GM12891 (cell line): Measurements from ENCODE around the gene HCK.

ENCODE experiments used
- POLR2A ChIP-seq: IDR thresholded peaks from 2 replicates; pipeline ENCODE4 v1.6.1; 2011; ENCODE audit warnings: low read depth, low read length, control low read depth
- POLR2AphosphoS5 ChIP-seq: IDR thresholded peaks from 2 replicates; pipeline ENCODE4 v1.6.1; 2011; ENCODE audit warnings: low read depth, low read length, control low read depth
- SPI1 ChIP-seq: IDR thresholded peaks from 2 replicates; pipeline ENCODE4 v1.6.1; 2011; ENCODE audit warnings: low read depth, low read length, control low read depth
- TAF1 ChIP-seq: IDR thresholded peaks from 2 replicates; pipeline ENCODE4 v1.6.1; 2011; ENCODE audit warnings: low read depth, low read length, control low read depth

DNA sequence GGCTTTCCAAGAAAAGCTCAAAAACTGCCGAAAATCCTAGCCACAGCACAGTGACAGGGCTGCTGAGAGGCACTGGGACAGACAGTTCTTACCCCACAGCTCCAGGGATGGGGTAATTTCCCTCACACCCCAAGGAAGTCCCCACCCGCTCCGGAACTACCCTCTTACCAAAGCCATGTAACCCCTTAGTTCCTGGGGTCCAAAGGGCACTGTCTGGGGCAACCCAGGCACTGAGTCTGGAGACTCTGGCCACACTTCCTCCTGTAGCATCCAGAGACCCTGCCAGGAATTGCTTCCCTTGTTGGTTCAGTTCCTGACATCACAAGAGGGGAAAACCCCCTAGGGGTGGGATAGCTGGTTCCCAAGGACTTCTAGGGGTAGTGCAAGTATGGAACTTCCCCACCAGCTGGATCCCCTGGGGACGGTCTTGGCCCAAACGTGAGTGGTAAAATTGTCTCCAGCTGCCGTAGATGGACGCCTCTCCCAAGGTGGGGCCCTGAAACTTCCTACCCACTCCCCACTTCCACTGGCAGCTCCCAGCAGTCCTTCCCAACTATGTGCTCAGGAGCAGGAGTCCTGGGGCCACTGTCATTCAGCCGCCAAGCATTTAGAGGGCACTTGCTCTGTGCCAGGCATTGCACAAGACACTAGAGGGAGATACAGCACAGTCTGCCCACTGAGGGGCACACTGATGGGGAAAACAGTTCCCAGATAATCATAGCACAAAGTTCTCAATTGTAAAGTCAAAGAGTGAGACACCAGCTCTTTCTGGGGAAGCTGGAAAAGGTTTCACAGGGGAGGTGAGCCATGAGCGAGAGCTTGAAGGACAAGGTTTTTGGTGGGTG is 17.2 kb upstream of the HCK start:
- TF ChIP-seq POLR2A, result no peak
- TF ChIP-seq POLR2AphosphoS5, result no peak
- TF ChIP-seq TAF1, result no peak
- TF ChIP-seq SPI1, result no peak
